Type B pancreatic cell (in vitro differentiated cells): ENCODE data around the gene TMEM213. TPM values are rescaled to one million over a fixed set of nuclear protein-coding genes. Genes with fewer than 3 reads are reported as not detected.

Experiments
- DNase-seq: peaks from one replicate; pipeline ENCODE4 v3.0.0; 2021; ENCODE audit warnings: mixed read lengths; ENCODE audit not compliant: unreplicated experiment; ENCODE audit errors: extremely low spot score
- H3K27ac Mint-ChIP-seq: 2 replicates; pipeline ENCODE4 v1.8.0; 2021; ENCODE audit warnings: mild to moderate bottlenecking, mixed read lengths
- H3K27me3 Mint-ChIP-seq: 2 replicates; pipeline ENCODE4 v1.8.0; 2021; ENCODE audit warnings: mixed read lengths
- H3K36me3 Mint-ChIP-seq: 2 replicates; pipeline ENCODE4 v1.8.0; 2021; ENCODE audit warnings: mixed read lengths
- H3K4me1 Mint-ChIP-seq: one replicate; pipeline ENCODE4 v1.8.0; 2021; ENCODE audit warnings: mixed read lengths; ENCODE audit not compliant: unreplicated experiment
- H3K4me3 Mint-ChIP-seq: 2 replicates; pipeline ENCODE4 v1.8.0; 2021; ENCODE audit warnings: mild to moderate bottlenecking, mixed read lengths
- H3K9me3 Mint-ChIP-seq: 2 replicates; pipeline ENCODE4 v1.8.0; 2021; ENCODE audit warnings: mixed read lengths
- total RNA-seq: library from RNA; stranded (reverse); gene quantifications from 2 replicates; pipeline ENCODE4 v1.2.1, GENCODE V29; 2021; ENCODE audit warnings: low replicate concordance
- TF ChIP-seq, protein P1 (sequence below): fragments of 200-600 bp; sonication (generic); conservative IDR thresholded peaks from 2 replicates; pipeline ENCODE4 v1.5.0; 2021; ENCODE audit warnings: antibody characterized with exemption, mild to moderate bottlenecking

Gene TMEM213
- total RNA-seq, 1 donor from 2014 or later, result not detected

DNA sequence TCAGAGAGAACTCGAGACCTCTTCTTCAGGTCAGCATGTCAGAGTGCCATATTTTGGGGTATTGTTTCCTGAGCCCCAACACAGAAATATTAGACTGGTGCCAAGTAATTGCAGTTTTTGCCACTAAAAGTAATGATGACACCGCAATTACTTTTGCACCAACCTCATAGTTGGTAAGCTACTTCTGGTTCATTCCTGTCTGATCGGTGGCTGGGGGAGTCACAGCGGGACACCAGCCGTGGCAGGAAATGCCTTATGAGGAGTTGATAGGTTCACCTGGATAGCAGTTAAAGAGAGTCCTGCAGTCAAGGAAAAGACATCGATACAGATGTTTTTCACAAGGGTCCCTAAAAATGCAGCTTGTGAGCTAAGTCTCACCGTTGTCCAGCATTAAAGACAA lies 24.1 kb downstream of the TMEM213 start:
- TF ChIP-seq, protein P1, sequence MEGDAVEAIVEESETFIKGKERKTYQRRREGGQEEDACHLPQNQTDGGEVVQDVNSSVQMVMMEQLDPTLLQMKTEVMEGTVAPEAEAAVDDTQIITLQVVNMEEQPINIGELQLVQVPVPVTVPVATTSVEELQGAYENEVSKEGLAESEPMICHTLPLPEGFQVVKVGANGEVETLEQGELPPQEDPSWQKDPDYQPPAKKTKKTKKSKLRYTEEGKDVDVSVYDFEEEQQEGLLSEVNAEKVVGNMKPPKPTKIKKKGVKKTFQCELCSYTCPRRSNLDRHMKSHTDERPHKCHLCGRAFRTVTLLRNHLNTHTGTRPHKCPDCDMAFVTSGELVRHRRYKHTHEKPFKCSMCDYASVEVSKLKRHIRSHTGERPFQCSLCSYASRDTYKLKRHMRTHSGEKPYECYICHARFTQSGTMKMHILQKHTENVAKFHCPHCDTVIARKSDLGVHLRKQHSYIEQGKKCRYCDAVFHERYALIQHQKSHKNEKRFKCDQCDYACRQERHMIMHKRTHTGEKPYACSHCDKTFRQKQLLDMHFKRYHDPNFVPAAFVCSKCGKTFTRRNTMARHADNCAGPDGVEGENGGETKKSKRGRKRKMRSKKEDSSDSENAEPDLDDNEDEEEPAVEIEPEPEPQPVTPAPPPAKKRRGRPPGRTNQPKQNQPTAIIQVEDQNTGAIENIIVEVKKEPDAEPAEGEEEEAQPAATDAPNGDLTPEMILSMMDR, result no peak
- DNase-seq, result no peak
- H3K27me3 Mint-ChIP-seq, result no peaks in the 10 kb centered on the region

DNA sequence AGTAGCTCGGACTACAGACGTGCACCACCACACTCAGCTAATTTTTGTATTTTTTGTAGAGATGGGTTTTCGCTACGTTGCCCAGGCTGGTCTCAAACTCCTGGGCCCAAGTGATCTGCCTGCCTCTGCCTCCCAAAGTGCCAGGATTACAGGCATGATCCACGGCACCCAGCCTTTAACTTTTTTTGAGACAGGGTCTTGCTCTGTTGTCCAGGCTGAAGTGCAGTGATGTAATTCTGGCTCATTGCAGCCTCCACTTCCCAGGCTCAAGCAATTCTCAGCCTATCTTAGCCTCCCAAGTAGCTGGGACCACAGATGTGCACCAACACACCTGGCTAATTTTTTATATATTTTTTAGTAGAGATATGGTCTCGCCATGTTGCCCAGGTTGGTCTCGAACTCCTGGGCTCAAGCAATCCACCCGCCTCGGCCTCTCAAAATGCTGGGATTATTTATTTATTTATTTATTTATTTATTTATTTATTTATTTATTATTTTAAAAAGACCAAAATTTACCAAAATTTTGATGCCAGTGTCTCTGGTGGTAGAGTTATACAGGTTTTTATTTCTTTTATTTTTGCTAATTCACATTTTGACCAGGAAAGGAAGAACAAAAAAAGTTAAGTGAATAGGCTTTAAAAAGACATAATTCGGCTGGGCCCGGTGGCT lies 25.2 kb downstream of the TMEM213 start:
- Mint-ChIP-seq H3K4me3 (no peak overlapping the region), H3K36me3 (no peaks in the 10 kb centered on the region), H3K9me3 (no peaks in the 10 kb centered on the region), H3K4me1 (no peaks in the 10 kb centered on the region), H3K27ac (no peak overlapping the region), H3K27me3 (no peaks in the 10 kb centered on the region)
- TF ChIP-seq, protein P1, result no peak
- DNase-seq, result no peak

More for the DNA sequence above, 24.1 kb downstream of the TMEM213 start:
- Mint-ChIP-seq H3K9me3 (no peaks in the 10 kb centered on the region), H3K4me1 (no peaks in the 10 kb centered on the region), H3K27ac (no peak overlapping the region), H3K36me3 (no peaks in the 10 kb centered on the region), H3K4me3 (no peak overlapping the region)

DNA sequence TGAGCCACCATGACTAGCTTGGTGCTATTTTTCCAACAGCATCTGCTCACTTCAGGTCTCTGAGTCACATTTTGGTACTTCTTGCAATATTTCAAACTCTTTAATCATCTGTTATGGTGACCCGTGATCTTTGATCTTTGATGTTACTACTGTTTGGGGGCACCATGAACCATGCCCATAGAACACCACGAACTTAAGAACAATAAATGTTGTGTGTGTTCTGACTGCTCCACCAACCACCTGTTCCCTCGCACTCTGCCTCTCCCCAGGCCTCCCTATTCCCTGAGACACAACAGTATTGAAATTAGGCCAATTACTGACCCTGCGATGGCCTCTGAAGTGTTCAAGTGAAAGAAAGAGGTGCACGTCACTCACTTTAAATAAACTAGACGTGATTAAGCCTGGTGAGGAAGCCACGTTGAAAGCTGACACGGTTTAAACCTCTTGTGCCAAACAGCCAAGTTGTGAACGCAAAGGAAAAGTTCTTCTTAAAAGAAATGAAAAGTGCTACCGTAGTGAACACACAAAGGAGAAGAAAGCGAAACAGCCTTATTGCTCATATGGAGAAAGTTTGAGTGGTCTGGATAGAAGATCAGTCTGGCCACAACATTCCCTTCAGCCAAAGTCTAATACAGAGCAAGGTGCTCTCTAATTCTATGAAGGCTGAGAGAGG lies 27.4 kb downstream of the TMEM213 start:
- no peaks in the 10 kb centered on the region for H3K9me3 Mint-ChIP-seq
- TF ChIP-seq, protein P1, result no peak
- DNase-seq, result no peak
- no peak overlapping the region for H3K4me3 Mint-ChIP-seq
- H3K27me3 Mint-ChIP-seq, result no peaks in the 10 kb centered on the region
- H3K36me3 Mint-ChIP-seq, result no peaks in the 10 kb centered on the region
- no peak overlapping the region for H3K27ac Mint-ChIP-seq
- H3K4me1 Mint-ChIP-seq, result no peaks in the 10 kb centered on the region

DNA sequence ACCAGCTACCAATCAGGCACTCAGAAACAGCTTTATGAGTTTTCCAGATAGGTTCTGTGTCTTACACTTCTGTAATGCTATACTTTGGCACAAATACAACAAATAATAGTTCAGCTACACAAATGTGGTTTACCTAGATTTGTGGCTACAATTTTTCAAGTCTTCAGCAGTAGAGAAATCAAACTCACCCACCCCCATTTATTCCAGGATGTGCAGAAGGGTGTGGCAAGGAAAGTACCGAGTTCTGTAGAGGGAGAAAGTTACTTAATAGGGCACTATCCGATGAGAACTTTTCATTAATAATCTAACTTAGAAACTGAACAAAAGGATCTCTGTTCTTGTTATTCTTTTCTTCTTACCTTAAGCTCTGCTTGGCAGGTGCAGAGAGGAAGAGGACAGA lies 30.5 kb downstream of the TMEM213 start:
- no peak for DNase-seq
- no peaks in the 10 kb centered on the region for H3K36me3 Mint-ChIP-seq
- no peak overlapping the region for H3K27ac Mint-ChIP-seq
- no peaks in the 10 kb centered on the region for H3K27me3 Mint-ChIP-seq
- H3K9me3 Mint-ChIP-seq, result no peaks in the 10 kb centered on the region
- no peaks in the 10 kb centered on the region for H3K4me1 Mint-ChIP-seq
- no peak overlapping the region for H3K4me3 Mint-ChIP-seq
- TF ChIP-seq, protein P1, result no peak

DNA sequence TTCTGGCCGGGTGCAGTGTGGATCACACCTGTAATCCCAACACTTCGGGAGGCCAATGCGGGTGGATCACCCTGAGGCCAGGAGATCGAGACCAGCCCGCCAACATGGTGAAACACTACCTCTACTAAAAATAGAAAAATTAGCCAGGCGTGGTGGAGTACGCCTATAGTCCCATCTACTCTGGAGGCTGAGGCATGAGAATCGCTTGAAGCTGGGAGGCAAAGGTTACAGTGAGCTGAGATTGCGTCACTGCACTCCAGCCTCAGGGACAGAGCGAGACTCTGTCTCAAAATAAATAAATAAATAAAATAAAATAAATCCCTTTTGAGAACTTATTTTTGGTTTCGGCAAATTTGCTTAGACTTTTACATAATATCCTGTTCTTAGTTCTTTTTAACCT lies 31.5 kb downstream of the TMEM213 start:
- TF ChIP-seq, protein P1, result no peak
- H3K27me3 Mint-ChIP-seq, result no peaks in the 10 kb centered on the region
- H3K27ac Mint-ChIP-seq, result no peak overlapping the region
- no peak for DNase-seq
- peaks cover 6% of the 10 kb centered on the region for H3K36me3 Mint-ChIP-seq
- no peaks in the 10 kb centered on the region for H3K9me3 Mint-ChIP-seq
- H3K4me3 Mint-ChIP-seq, result no peak overlapping the region
- H3K4me1 Mint-ChIP-seq, result no peaks in the 10 kb centered on the region
